Prostate gland (tissue), 2 donors: Measurements from ENCODE around the gene PIK3IP1. TPM values are rescaled to one million over a fixed set of nuclear protein-coding genes. Genes with fewer than 3 reads are reported as not detected.

Experiments used
- small RNA-seq, 2 donors: library from RNA; depleted of rRNA; stranded (forward); fragments of <200 nt; gene quantifications; one replicate each; pipeline ENCODE3, GENCODE V24; 2016
- total RNA-seq, 2 donors: library from RNA; depleted of rRNA; stranded (reverse); fragments of >200 nt; gene quantifications; one replicate each; pipeline ENCODE4 v1.1.0, GENCODE V29; 2016

Gene PIK3IP1
- total RNA-seq, 2 donors from 2014 or later: 25.6 to 124 TPM

Small RNA genes lying within 50 kb of the gene (small RNA-seq; reads per million reads assigned to genes)
- gene RNA5SP496: 0 reads per million in 2 donors

Other genes with a start within 250 kb of the PIK3IP1 start
- 100 to 1,000 TPM; 200 to 209 TPM for gene SMTN, start 211.2 kb downstream of the PIK3IP1 start, total RNA-seq
- 100 to 1,000 TPM; 382 to 434 TPM for gene SELENOM, start 184.9 kb downstream of the PIK3IP1 start, total RNA-seq
- 10 to 100 TPM; 14.4 to 33.3 TPM for gene INPP5J, start 169.5 kb downstream of the PIK3IP1 start, total RNA-seq
- gene PLA2G3, start 152.0 kb downstream of the PIK3IP1 start, total RNA-seq: 1 to 10 TPM in 1 of 2 donors, under 1 TPM in 1; 0.23 to 1.5 TPM
- 10 to 100 TPM; 59.2 to 75.6 TPM for gene RNF185, start 132.3 kb downstream of the PIK3IP1 start, total RNA-seq
- gene LIMK2, start 80.2 kb downstream of the PIK3IP1 start, total RNA-seq: 100 to 1,000 TPM in 1 of 2 donors, 10 to 100 TPM in 1; 92.1 to 128 TPM
- gene PATZ1, start 53.9 kb upstream of the PIK3IP1 start, total RNA-seq: 10 to 100 TPM; 38.5 to 58.4 TPM
- gene DRG1, start 107.1 kb upstream of the PIK3IP1 start, total RNA-seq: 10 to 100 TPM; 61.6 to 82.1 TPM
- gene EIF4ENIF1, start 197.4 kb upstream of the PIK3IP1 start, total RNA-seq: 10 to 100 TPM; 11.9 to 38.1 TPM
- gene SFI1, start 204.0 kb upstream of the PIK3IP1 start, total RNA-seq: 10 to 100 TPM; 21.5 to 68.8 TPM